Measurements from ENCODE around the gene LOC128125822.

LOC128125822 gene

GRCh38 chr6:63533026-63533425 lies 39.3 kb upstream of the LOC128125822 start:
- DNase-seq (ENCODE audit: low spot score) = no peak
- H3K9me3 ChIP-seq (ENCODE audit: low read depth, low read length, poor library complexity, severe bottlenecking) = no peaks in the 10 kb centered on the region
- H3K27me3 ChIP-seq (replicated peaks; ENCODE audit: insufficient read depth, low read depth, low read length, poor library complexity) = no peaks in the 10 kb centered on the region
- BruUV-seq (replicated peaks) = no TSS peak
- H3K4me1 ChIP-seq (ENCODE audit: insufficient read depth, low read length, poor library complexity, severe bottlenecking) = no peaks in the 10 kb centered on the region
- ChIA-PET POLR2A (ENCODE audit: low non-redundant PET) (no interaction called here), CTCF (no interaction called here)
- H3K27ac ChIP-seq (ENCODE audit: low read depth, low read length, poor library complexity, severe bottlenecking) = no peak overlapping the region
- no peak overlapping the region for H3K4me3 ChIP-seq (ENCODE audit: low read depth, low read length, poor library complexity, severe bottlenecking)
- no peaks in the 10 kb centered on the region for H3K36me3 ChIP-seq (ENCODE audit: insufficient read depth, low read length, poor library complexity, severe bottlenecking)
- intact Hi-C loops (cut with micrococcal nuclease; ENCODE audit: unreplicated experiment) = no loop called here
- TF ChIP-seq CTCF (conservative IDR thresholded peaks at IDR 0.05; ENCODE audit: low read depth, low read length) (no peak), EZH2 (IDR thresholded peaks at IDR 0.05; ENCODE audit: borderline replicate concordance, low read depth, low read length, poor library complexity, severe bottlenecking) (no peak)

- ChIA-PET POLR2A (ENCODE audit: low non-redundant PET) (no interaction called here), CTCF (no interaction called here)
- intact Hi-C loops (cut with micrococcal nuclease; ENCODE audit: unreplicated experiment) = no loop called here
Observed at GRCh38 chr6:63533952-63534351, 38.3 kb upstream of the LOC128125822 start.

GRCh38 chr6:63537201-63537958 lies 34.9 kb upstream of the LOC128125822 start:
- Histone ChIP-seq H3K27me3 (replicated peaks; ENCODE audit: insufficient read depth, low read depth, low read length, poor library complexity) (no peaks in the 10 kb centered on the region), H3K4me3 (ENCODE audit: low read depth, low read length, poor library complexity, severe bottlenecking) (no peak overlapping the region), H3K4me1 (ENCODE audit: insufficient read depth, low read length, poor library complexity, severe bottlenecking) (no peaks in the 10 kb centered on the region), H3K9me3 (ENCODE audit: low read depth, low read length, poor library complexity, severe bottlenecking) (no peaks in the 10 kb centered on the region), H3K27ac (ENCODE audit: low read depth, low read length, poor library complexity, severe bottlenecking) (no peak overlapping the region), H3K36me3 (ENCODE audit: insufficient read depth, low read length, poor library complexity, severe bottlenecking) (no peaks in the 10 kb centered on the region)
- no TSS peak for BruUV-seq (replicated peaks)
- CTCF ChIA-PET = no interaction called here
- intact Hi-C loops (cut with micrococcal nuclease; ENCODE audit: unreplicated experiment) = no loop called here
- DNase-seq (ENCODE audit: low spot score) = peak; percentile 5
- TF ChIP-seq EZH2 (IDR thresholded peaks at IDR 0.05; ENCODE audit: borderline replicate concordance, low read depth, low read length, poor library complexity, severe bottlenecking) = no peak
- TF ChIP-seq CTCF (conservative IDR thresholded peaks at IDR 0.05; ENCODE audit: low read depth, low read length) = no peak
- POLR2A ChIA-PET (ENCODE audit: low non-redundant PET) = no interaction called here

More at GRCh38 chr6:63533952-63534351, 38.3 kb upstream of the LOC128125822 start:
- no peaks in the 10 kb centered on the region for H3K4me1 ChIP-seq (ENCODE audit: insufficient read depth, low read length, poor library complexity, severe bottlenecking)
- H3K27me3 ChIP-seq (replicated peaks; ENCODE audit: insufficient read depth, low read depth, low read length, poor library complexity) = no peaks in the 10 kb centered on the region
- no peak overlapping the region for H3K27ac ChIP-seq (ENCODE audit: low read depth, low read length, poor library complexity, severe bottlenecking)
- H3K9me3 ChIP-seq (ENCODE audit: low read depth, low read length, poor library complexity, severe bottlenecking) = no peaks in the 10 kb centered on the region
- TF ChIP-seq CTCF (conservative IDR thresholded peaks at IDR 0.05; ENCODE audit: low read depth, low read length) = no peak
- no peak for TF ChIP-seq EZH2 (IDR thresholded peaks at IDR 0.05; ENCODE audit: borderline replicate concordance, low read depth, low read length, poor library complexity, severe bottlenecking)
- BruUV-seq (replicated peaks) = no TSS peak
- H3K36me3 ChIP-seq (ENCODE audit: insufficient read depth, low read length, poor library complexity, severe bottlenecking) = no peaks in the 10 kb centered on the region
- no peak for DNase-seq (ENCODE audit: low spot score)
- no peak overlapping the region for H3K4me3 ChIP-seq (ENCODE audit: low read depth, low read length, poor library complexity, severe bottlenecking)

All from A673 (cell line).